ENCODE data around the gene UNCX.
"Not testable (repeated sequence)": the region's sequence is repeated elsewhere in the genome, so short reads cannot be mapped to it uniquely, and the experiment has no call there.

Gene UNCX

DNA sequence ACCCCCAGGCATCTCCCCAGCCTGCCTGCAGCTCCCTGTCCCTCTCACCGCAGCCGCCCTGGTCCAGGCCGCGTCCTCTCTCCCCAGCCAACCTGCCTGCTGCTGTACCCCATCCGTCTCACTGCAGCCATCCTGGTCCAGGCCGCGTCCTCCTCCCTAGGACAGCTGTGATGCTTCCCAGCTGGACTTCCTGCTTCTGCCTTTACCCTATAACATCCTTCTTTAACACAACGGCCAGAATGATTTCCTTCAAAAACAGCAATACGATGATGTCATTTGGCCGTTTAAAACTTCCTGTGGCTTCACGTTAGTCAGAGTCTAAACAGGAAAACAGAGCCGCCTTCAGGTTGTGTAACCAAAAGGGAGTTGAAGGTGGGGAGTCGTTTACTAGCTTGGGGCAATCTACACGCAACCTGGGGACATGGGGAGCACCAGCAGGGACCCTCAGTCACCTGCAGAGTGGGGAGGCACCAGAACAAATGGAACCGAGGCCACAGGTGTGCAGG lies 40.4 kb upstream of the UNCX start:
- H2AFZ ChIP-seq (ENCODE audit: low read depth, low read length), result no peak overlapping the region
- H2BK120ac ChIP-seq (ENCODE audit: low read depth, low read length), result no peak overlapping the region
- peak; percentile 90 for DNase-seq
- H3K27me3 ChIP-seq (ENCODE audit: control insufficient read depth in 1 of 2, insufficient read depth in 1 of 2, low read length in 2 of 2), result peaks cover 24 to 50% of the 10 kb centered on the region in 2 experiments
- H3K14ac ChIP-seq (ENCODE audit: low read length in 2 of 2), result no peak overlapping the region
- no peak overlapping the region for H3K9ac ChIP-seq (ENCODE audit: low read length)
- no peak overlapping the region for H3K4ac ChIP-seq (ENCODE audit: low read depth in 1 of 2, low read length in 2 of 2)
- peak overlapping the region; percentile 64 for H4K8ac ChIP-seq (ENCODE audit: low read length)
- no peaks in the 10 kb centered on the region for H3K9me3 ChIP-seq (ENCODE audit: control insufficient read depth, low read length)
- H3K23ac ChIP-seq (ENCODE audit: low read length in 2 of 2), result no peak overlapping the region
- H3K4me2 ChIP-seq (ENCODE audit: low read length, poor library complexity, severe bottlenecking), result no peak overlapping the region
- H3K4me3 ChIP-seq (ENCODE audit: insufficient read depth in 1 of 2, low read depth in 1 of 2, low read length in 2 of 2), result no peak overlapping the region
- H2BK12ac ChIP-seq (ENCODE audit: low read length in 2 of 2), result no peak overlapping the region
- no peaks in the 10 kb centered on the region for H3K79me1 ChIP-seq (replicated peaks; ENCODE audit: low read length, poor library complexity, severe bottlenecking)
- H3K4me1 ChIP-seq (ENCODE audit: control insufficient read depth, insufficient read depth, low read depth, low read length), result peaks cover 5% of the 10 kb centered on the region
- no peaks in the 10 kb centered on the region for H3K36me3 ChIP-seq (ENCODE audit: control insufficient read depth in 1 of 2, insufficient read depth in 2 of 2, low read depth in 1 of 2, low read length in 2 of 2)
- H4K91ac ChIP-seq (ENCODE audit: low read length), result peak overlapping the region; percentile 1
- no peak overlapping the region for H2AK5ac ChIP-seq (ENCODE audit: low read length, severe bottlenecking)
- H2BK5ac ChIP-seq (ENCODE audit: low read depth, low read length, poor library complexity, severe bottlenecking), result no peak overlapping the region
- no peak overlapping the region for H3K27ac ChIP-seq (ENCODE audit: low read length, poor library complexity, severe bottlenecking)
- peak overlapping the region; percentile 88 for H2BK15ac ChIP-seq (ENCODE audit: low read depth, poor library complexity, severe bottlenecking)
- 42% methylated on average over 15 of the region's 15 CpGs for WGBS
- no peak overlapping the region for H3K18ac ChIP-seq (ENCODE audit: low read depth in 1 of 2, low read length in 2 of 2)

DNA sequence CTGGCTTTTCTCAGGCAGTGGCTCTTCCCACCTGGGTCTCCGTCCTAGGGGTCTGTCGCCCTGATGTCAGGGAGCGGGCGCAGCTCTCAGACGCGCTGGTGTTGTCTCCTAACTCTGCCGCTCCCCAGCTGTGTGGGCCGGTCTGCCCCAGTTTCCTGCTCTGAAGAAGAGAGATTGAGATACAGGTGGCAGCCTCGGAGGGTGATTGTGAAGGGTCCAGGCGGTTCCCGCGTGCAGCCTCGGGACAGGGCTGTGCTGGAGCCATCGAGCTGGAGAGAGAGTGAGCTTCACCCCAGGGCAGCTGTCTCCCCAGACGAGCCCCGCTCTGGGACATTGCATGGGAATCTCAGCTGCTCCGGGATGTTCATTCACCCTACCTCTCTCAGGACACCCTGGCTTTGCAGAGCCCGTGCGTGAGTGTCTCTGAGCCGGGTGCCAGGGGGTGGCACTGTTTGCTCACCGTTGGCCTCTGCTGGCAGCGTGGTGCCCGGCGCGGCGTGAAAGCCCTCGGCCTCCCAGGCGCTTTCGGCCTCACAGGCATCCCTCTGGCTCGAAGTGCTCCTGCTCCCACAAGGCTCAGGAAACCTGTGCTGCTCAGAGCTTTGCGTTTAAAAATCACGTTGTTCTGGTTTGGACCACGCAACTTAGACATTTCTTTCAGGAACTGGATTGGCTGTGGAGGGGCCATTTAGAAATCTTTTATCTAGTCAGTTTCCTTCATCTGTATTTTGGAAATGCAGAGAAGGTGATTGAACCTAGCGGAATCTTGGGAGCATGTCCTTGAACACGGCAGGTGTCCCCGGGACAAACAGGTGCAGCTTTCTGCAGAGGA lies 38.9 kb upstream of the UNCX start:
- 65% methylated on average over 36 of the region's 36 CpGs for WGBS

DNA sequence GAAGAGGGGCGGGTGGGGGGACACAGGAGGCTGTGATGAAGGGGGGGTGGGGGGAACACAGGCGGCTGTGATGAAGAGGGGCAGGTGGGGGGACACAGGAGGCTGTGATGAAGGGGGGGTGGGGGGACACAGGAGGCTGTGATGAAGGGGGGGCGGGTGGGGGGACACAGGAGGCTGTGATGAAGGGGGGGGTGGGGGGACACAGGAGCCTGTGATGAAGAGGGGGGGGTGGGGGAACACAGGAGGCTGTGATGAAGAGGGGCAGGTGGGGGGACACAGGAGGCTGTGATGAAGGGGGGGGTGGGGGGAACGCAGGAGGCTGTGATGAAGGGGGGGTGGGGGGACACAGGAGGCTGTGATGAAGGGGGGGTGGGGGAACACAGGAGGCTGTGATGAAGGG lies 36.2 kb upstream of the UNCX start:
- H3K14ac ChIP-seq (ENCODE audit: low read length in 2 of 2), result not testable (repeated sequence)
- no CpG with 5 or more reads among the region's 4 CpGs for WGBS

More for the DNA sequence above, 38.9 kb upstream of the UNCX start:
- Histone ChIP-seq H3K14ac (ENCODE audit: low read length in 2 of 2) (no peak overlapping the region), H3K36me3 (ENCODE audit: control insufficient read depth in 1 of 2, insufficient read depth in 2 of 2, low read depth in 1 of 2, low read length in 2 of 2) (no peaks in the 10 kb centered on the region), H3K79me1 (replicated peaks; ENCODE audit: low read length, poor library complexity, severe bottlenecking) (no peaks in the 10 kb centered on the region), H4K91ac (ENCODE audit: low read length) (no peak overlapping the region), H3K27ac (ENCODE audit: low read length, poor library complexity, severe bottlenecking) (no peak overlapping the region), H2BK12ac (ENCODE audit: low read length in 2 of 2) (no peak overlapping the region), H2BK5ac (ENCODE audit: low read depth, low read length, poor library complexity, severe bottlenecking) (no peak overlapping the region), H3K4me3 (ENCODE audit: insufficient read depth in 1 of 2, low read depth in 1 of 2, low read length in 2 of 2) (no peak overlapping the region), H3K23ac (ENCODE audit: low read length in 2 of 2) (no peak overlapping the region), H3K18ac (ENCODE audit: low read depth in 1 of 2, low read length in 2 of 2) (no peak overlapping the region), H3K27me3 (ENCODE audit: control insufficient read depth in 1 of 2, insufficient read depth in 1 of 2, low read length in 2 of 2) (peaks cover 18 to 37% of the 10 kb centered on the region in 2 experiments), H2BK120ac (ENCODE audit: low read depth, low read length) (no peak overlapping the region), H3K9ac (ENCODE audit: low read length) (no peak overlapping the region), H3K9me3 (ENCODE audit: control insufficient read depth, low read length) (no peaks in the 10 kb centered on the region), H2BK15ac (ENCODE audit: low read depth, poor library complexity, severe bottlenecking) (no peak overlapping the region), H3K4me1 (ENCODE audit: control insufficient read depth, insufficient read depth, low read depth, low read length) (peaks cover 6% of the 10 kb centered on the region), H4K8ac (ENCODE audit: low read length) (no peak overlapping the region), H2AFZ (ENCODE audit: low read depth, low read length) (no peak overlapping the region), H3K4me2 (ENCODE audit: low read length, poor library complexity, severe bottlenecking) (no peak overlapping the region), H2AK5ac (ENCODE audit: low read length, severe bottlenecking) (no peak overlapping the region), H3K4ac (ENCODE audit: low read depth in 1 of 2, low read length in 2 of 2) (no peak overlapping the region)
- DNase-seq, result peak; percentile 8

DNA sequence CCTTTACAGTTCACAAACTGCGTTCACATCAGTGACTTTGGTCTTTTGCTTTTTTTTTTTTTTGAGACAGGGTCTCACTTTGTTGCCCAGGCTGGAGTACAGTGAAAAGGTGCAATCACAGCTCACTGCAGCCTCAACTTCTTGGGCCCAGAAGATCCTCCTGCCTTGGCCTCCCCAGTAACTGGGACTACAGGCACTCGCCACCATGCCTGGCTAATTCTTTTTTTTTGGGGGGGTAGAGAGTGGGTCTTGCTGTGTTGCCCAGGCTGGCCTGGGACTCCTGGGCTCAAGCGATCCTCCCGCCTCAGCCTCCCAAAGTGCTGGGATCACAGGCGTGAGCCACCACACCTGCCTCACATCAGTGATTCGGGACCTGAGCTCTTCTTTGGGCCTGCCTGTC lies 35.7 kb upstream of the UNCX start:
- Histone ChIP-seq H2BK15ac (ENCODE audit: low read depth, poor library complexity, severe bottlenecking) (no peak overlapping the region), H3K18ac (ENCODE audit: low read depth in 1 of 2, low read length in 2 of 2) (no peak overlapping the region), H3K4me2 (ENCODE audit: low read length, poor library complexity, severe bottlenecking) (no peak overlapping the region), H3K27ac (ENCODE audit: low read length, poor library complexity, severe bottlenecking) (no peak overlapping the region), H3K4me3 (ENCODE audit: insufficient read depth in 1 of 2, low read depth in 1 of 2, low read length in 2 of 2) (no peak overlapping the region), H3K36me3 (ENCODE audit: control insufficient read depth in 1 of 2, insufficient read depth in 2 of 2, low read depth in 1 of 2, low read length in 2 of 2) (no peaks in the 10 kb centered on the region), H2BK5ac (ENCODE audit: low read depth, low read length, poor library complexity, severe bottlenecking) (no peak overlapping the region), H3K79me1 (replicated peaks; ENCODE audit: low read length, poor library complexity, severe bottlenecking) (no peaks in the 10 kb centered on the region), H4K91ac (ENCODE audit: low read length) (no peak overlapping the region), H3K4ac (ENCODE audit: low read depth in 1 of 2, low read length in 2 of 2) (no peak overlapping the region), H2BK12ac (ENCODE audit: low read length in 2 of 2) (no peak overlapping the region), H2AK5ac (ENCODE audit: low read length, severe bottlenecking) (no peak overlapping the region), H3K27me3 (ENCODE audit: control insufficient read depth in 1 of 2, insufficient read depth in 1 of 2, low read length in 2 of 2) (peaks cover 18 to 43% of the 10 kb centered on the region in 2 experiments), H3K23ac (ENCODE audit: low read length in 2 of 2) (no peak overlapping the region), H4K8ac (ENCODE audit: low read length) (no peak overlapping the region), H2AFZ (ENCODE audit: low read depth, low read length) (no peak overlapping the region), H3K9me3 (ENCODE audit: control insufficient read depth, low read length) (no peaks in the 10 kb centered on the region), H3K4me1 (ENCODE audit: control insufficient read depth, insufficient read depth, low read depth, low read length) (peaks cover 6% of the 10 kb centered on the region), H2BK120ac (ENCODE audit: low read depth, low read length) (no peak overlapping the region), H3K9ac (ENCODE audit: low read length) (no peak overlapping the region), H3K14ac (ENCODE audit: low read length in 2 of 2) (no peak overlapping the region)
- WGBS, result 95% methylated on average over 6 of the region's 6 CpGs
- DNase-seq, result no peak

More for the DNA sequence above, 36.2 kb upstream of the UNCX start:
- H2BK5ac ChIP-seq (ENCODE audit: low read depth, low read length, poor library complexity, severe bottlenecking); H3K4me3 ChIP-seq (ENCODE audit: insufficient read depth in 1 of 2, low read depth in 1 of 2, low read length in 2 of 2); H2AFZ ChIP-seq (ENCODE audit: low read depth, low read length); H4K8ac ChIP-seq (ENCODE audit: low read length); H3K36me3 ChIP-seq (ENCODE audit: control insufficient read depth in 1 of 2, insufficient read depth in 2 of 2, low read depth in 1 of 2, low read length in 2 of 2); DNase-seq; H3K4me2 ChIP-seq (ENCODE audit: low read length, poor library complexity, severe bottlenecking); H3K9ac ChIP-seq (ENCODE audit: low read length); H3K18ac ChIP-seq (ENCODE audit: low read depth in 1 of 2, low read length in 2 of 2); H2BK15ac ChIP-seq (ENCODE audit: low read depth, poor library complexity, severe bottlenecking); H2BK120ac ChIP-seq (ENCODE audit: low read depth, low read length); H3K4me1 ChIP-seq (ENCODE audit: control insufficient read depth, insufficient read depth, low read depth, low read length); H2AK5ac ChIP-seq (ENCODE audit: low read length, severe bottlenecking); H4K91ac ChIP-seq (ENCODE audit: low read length); H3K27ac ChIP-seq (ENCODE audit: low read length, poor library complexity, severe bottlenecking); H3K23ac ChIP-seq (ENCODE audit: low read length in 2 of 2); H3K4ac ChIP-seq (ENCODE audit: low read depth in 1 of 2, low read length in 2 of 2); H2BK12ac ChIP-seq (ENCODE audit: low read length in 2 of 2); H3K79me1 ChIP-seq (replicated peaks; ENCODE audit: low read length, poor library complexity, severe bottlenecking); H3K9me3 ChIP-seq (ENCODE audit: control insufficient read depth, low read length): not testable (repeated sequence)
- peaks cover 17 to 38% of the 10 kb centered on the region in 2 experiments for H3K27me3 ChIP-seq (ENCODE audit: control insufficient read depth in 1 of 2, insufficient read depth in 1 of 2, low read length in 2 of 2)
